PC-3 (cell line): Measurements from ENCODE around the gene GSG1. TPM values are rescaled to one million over a fixed set of nuclear protein-coding genes. Genes with fewer than 3 reads are reported as not detected.
A peak's percentile ranks its signal among the peaks of the same experiment; 100 is the strongest.

Experiments
- ATAC-seq: fragments of 200-7000 bp; cut with Tn5 transposase; 2 replicates; pipeline ENCODE4 v1.9.1; 2020; ENCODE audit warnings: mild to moderate bottlenecking, moderate library complexity
- BruUV-seq: library from RNA; stranded (reverse); fragments of 400-500 nt; replicated peaks from 2 replicates; lab custom pipeline; 2021; lab: Mats Ljungman, UMichigan
- CTCF ChIA-PET: fragments of 300-600 bp; sonication (Branson Sonifier 250); formaldehyde crosslinking; loops from one replicate; lab custom pipeline; 2022; ENCODE audit warnings: antibody characterized with exemption; lab: Charles Lee
- POLR2A ChIA-PET: fragments of 300-600 bp; sonication (Branson Sonifier 250); formaldehyde crosslinking; loops from one replicate; lab custom pipeline; 2022; ENCODE audit warnings: antibody characterized with exemption; ENCODE audit not compliant: unreplicated experiment; lab: Charles Lee
- DNase-seq: peaks from one replicate; pipeline ENCODE4 v3.0.0-alpha.2; 2015
- H2AFZ ChIP-seq: fragments of 300-600 bp; sonication (generic); 2 replicates; pipeline ENCODE4 v1.6.0; 2016; ENCODE audit warnings: antibody characterized with exemption, low read length
- H3F3A ChIP-seq: fragments of 300-600 bp; sonication (generic); one replicate; pipeline ENCODE4 v1.6.0; 2017; ENCODE audit warnings: antibody characterized with exemption, low read length, control low read depth, mild to moderate bottlenecking; ENCODE audit not compliant: unreplicated experiment
- H3K27ac ChIP-seq: fragments of 300-600 bp; sonication (generic); 2 replicates; pipeline ENCODE4 v1.5.1; 2016; ENCODE audit warnings: mild to moderate bottlenecking, low read length
- H3K27me3 ChIP-seq: fragments of 300-600 bp; sonication (generic); 2 replicates; pipeline ENCODE4 v1.6.1; 2016; ENCODE audit warnings: low read length, mixed read lengths
- H3K36me3 ChIP-seq: fragments of 300-600 bp; sonication (generic); 2 replicates; pipeline ENCODE4 v1.6.1; 2016; ENCODE audit warnings: low read depth, mixed run types, low read length, mixed read lengths
- H3K4me1 ChIP-seq: fragments of 300-600 bp; sonication (generic); 2 replicates; pipeline ENCODE4 v1.5.1; 2016; ENCODE audit warnings: low read length; ENCODE audit not compliant: insufficient read depth
- H3K4me2 ChIP-seq: fragments of 300-600 bp; sonication (generic); 2 replicates; pipeline ENCODE4 v1.6.0; 2016; ENCODE audit warnings: low read length
- H3K4me3 ChIP-seq: fragments of 300-600 bp; sonication (generic); 2 replicates; pipeline ENCODE4 v1.5.1; 2016; ENCODE audit warnings: mild to moderate bottlenecking, low read length, mixed read lengths
- H3K79me2 ChIP-seq: fragments of 300-600 bp; sonication (generic); 2 replicates; pipeline ENCODE4 v1.6.1; 2017; ENCODE audit warnings: low read length, mixed read lengths
- H3K9ac ChIP-seq: fragments of 300-600 bp; sonication (generic); 2 replicates; pipeline ENCODE4 v1.6.0; 2016; ENCODE audit warnings: mild to moderate bottlenecking, low read length
- H3K9me2 ChIP-seq: fragments of 300-600 bp; sonication (generic); replicated peaks from 2 replicates; pipeline ENCODE4 v1.6.1; 2016; ENCODE audit warnings: mixed run types, low read length, mixed read lengths
- H3K9me3 ChIP-seq: fragments of 300-600 bp; sonication (generic); 2 replicates; pipeline ENCODE4 v1.6.1; 2016; ENCODE audit warnings: low read length, mixed read lengths
- H4K20me1 ChIP-seq: fragments of 300-600 bp; sonication (generic); 2 replicates; pipeline ENCODE4 v1.6.1; 2016; ENCODE audit warnings: low read length, mixed read lengths
- EZH2 ChIP-seq: fragments of 300-600 bp; sonication (generic); IDR thresholded peaks from one replicate; pipeline ENCODE4 v1.6.1; 2017; ENCODE audit warnings: antibody characterized with exemption, mild to moderate bottlenecking, low read length; ENCODE audit not compliant: unreplicated experiment
- EZH2phosphoT487 ChIP-seq: fragments of 300-600 bp; sonication (generic); IDR thresholded peaks from 2 replicates; pipeline ENCODE4 v1.6.1; 2018; ENCODE audit warnings: mild to moderate bottlenecking, antibody characterized with exemption, low read length, borderline replicate concordance
- intact Hi-C: fragments of 100-400 bp; cut with micrococcal nuclease; formaldehyde crosslinking; loops from 2 replicates; pipeline ENCODE4 v1.9.0; 2023
- total RNA-seq: library from RNA; depleted of rRNA; stranded (reverse); fragments of >200 nt; gene quantifications from 2 replicates; pipeline ENCODE4 v1.2.3, GENCODE V29; 2014
- TF ChIP-seq, protein P1 (sequence below): fragments of 300-600 bp; sonication (generic); conservative IDR thresholded peaks from 2 replicates; pipeline ENCODE4 v1.5.1; 2017; ENCODE audit warnings: antibody characterized with exemption, low read depth, mild to moderate bottlenecking, low read length

GSG1 gene
- total RNA-seq, 1 experiment from 2014 or later = 0.77 TPM

DNA sequence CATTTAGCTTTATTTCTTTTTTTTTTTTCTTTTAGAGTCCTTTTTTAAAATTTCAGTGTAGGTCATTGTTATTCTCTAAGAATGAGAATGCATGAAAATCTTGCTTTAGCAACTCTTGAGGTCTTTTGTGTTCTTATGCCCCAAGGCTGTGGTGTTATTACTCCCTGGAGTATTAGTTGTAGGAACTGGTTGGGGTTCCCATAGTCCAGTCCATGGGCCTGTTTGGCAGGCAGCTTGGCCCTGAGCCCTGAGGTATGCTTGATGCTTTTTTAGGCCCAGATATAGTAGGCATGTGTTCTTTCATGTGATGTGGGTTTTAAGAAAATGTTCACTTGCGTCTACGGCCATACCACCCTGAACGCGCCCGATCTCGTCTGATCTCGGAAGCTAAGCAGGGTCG lies 57.7 kb downstream of the GSG1 start:
- intact Hi-C loops = loop anchor here (10.0 kb wide), 1 partner anchor 49 kb away; no protein-coding TSS in a partner anchor
- POLR2A ChIA-PET = no interaction called here
- H3K9me2 ChIP-seq = no peaks in the 10 kb centered on the region
- H3K4me3 ChIP-seq = no peak overlapping the region
- DNase-seq (no peak), ATAC-seq (no peak)
- H3K79me2 ChIP-seq = no peaks in the 10 kb centered on the region
- H2AFZ ChIP-seq = no peak overlapping the region
- H3K4me2 ChIP-seq = no peak overlapping the region
- H3K27ac ChIP-seq = no peak overlapping the region
- no peaks in the 10 kb centered on the region for H3K36me3 ChIP-seq
- H3K9ac ChIP-seq = no peak overlapping the region
- TF ChIP-seq EZH2phosphoT487 (no peak), EZH2 (no peak)
- TF ChIP-seq, protein P1, sequence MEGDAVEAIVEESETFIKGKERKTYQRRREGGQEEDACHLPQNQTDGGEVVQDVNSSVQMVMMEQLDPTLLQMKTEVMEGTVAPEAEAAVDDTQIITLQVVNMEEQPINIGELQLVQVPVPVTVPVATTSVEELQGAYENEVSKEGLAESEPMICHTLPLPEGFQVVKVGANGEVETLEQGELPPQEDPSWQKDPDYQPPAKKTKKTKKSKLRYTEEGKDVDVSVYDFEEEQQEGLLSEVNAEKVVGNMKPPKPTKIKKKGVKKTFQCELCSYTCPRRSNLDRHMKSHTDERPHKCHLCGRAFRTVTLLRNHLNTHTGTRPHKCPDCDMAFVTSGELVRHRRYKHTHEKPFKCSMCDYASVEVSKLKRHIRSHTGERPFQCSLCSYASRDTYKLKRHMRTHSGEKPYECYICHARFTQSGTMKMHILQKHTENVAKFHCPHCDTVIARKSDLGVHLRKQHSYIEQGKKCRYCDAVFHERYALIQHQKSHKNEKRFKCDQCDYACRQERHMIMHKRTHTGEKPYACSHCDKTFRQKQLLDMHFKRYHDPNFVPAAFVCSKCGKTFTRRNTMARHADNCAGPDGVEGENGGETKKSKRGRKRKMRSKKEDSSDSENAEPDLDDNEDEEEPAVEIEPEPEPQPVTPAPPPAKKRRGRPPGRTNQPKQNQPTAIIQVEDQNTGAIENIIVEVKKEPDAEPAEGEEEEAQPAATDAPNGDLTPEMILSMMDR = no peak
- no peaks in the 10 kb centered on the region for H3K27me3 ChIP-seq
- no peaks in the 10 kb centered on the region for H3K9me3 ChIP-seq
- H3K4me1 ChIP-seq = 0 out of 2 replicates have a peak, but pooled peaks cover 4% of the 10 kb centered on the region
- no TSS peak for BruUV-seq
- CTCF ChIA-PET = no interaction called here
- H4K20me1 ChIP-seq = no peaks in the 10 kb centered on the region
- H3F3A ChIP-seq = no peaks in the 10 kb centered on the region

GRCh38 chr12:13044906-13045299 lies 58.6 kb downstream of the GSG1 start:
- Histone ChIP-seq H3K9ac (peak overlapping the region; percentile 50; the same call in 1 of the 2 replicates), H3K27ac (no peak overlapping the region), H3K79me2 (no peaks in the 10 kb centered on the region), H3K36me3 (no peaks in the 10 kb centered on the region), H3K9me3 (no peaks in the 10 kb centered on the region), H3K9me2 (no peaks in the 10 kb centered on the region), H2AFZ (peak overlapping the region; percentile 100), H3K4me2 (peak overlapping the region; percentile 94), H4K20me1 (no peaks in the 10 kb centered on the region), H3K4me1 (0 out of 2 replicates have a peak, but pooled peaks cover 4% of the 10 kb centered on the region), H3K4me3 (peak overlapping the region; percentile 97), H3K27me3 (no peaks in the 10 kb centered on the region), H3F3A (no peaks in the 10 kb centered on the region)
- TF ChIP-seq EZH2phosphoT487 (no peak), EZH2 (no peak)
- TF ChIP-seq, protein P1 = no peak
- ATAC-seq (peak; percentile 8; the same call in 1 of the 2 replicates), DNase-seq (peak; percentile 7)
- ChIA-PET CTCF (interaction anchor here (0.5 to 0.7 kb wide), 2 partner anchors 39 to 66 kb away, joined by 4 to 6 read pairs; no protein-coding TSS in a partner anchor), POLR2A (interaction anchor here (0.6 to 1.0 kb wide), 2 partner anchors 151 to 153 kb away, joined by 5 to 13 read pairs; partner anchors contain the start of gene GPRC5A)
- intact Hi-C loops = loop anchor here (10.0 kb wide), 1 partner anchor 50 kb away; no protein-coding TSS in a partner anchor
- no TSS peak for BruUV-seq
